H1 (cell line): Measurements from ENCODE around the gene THBS1. TPM values are rescaled to one million over a fixed set of nuclear protein-coding genes. Genes with fewer than 3 reads are reported as not detected.

Source experiments
- ASH2L ChIP-seq: fragments of 200-600, 300-600 bp; sonication (generic); IDR thresholded peaks from one replicate; pipeline ENCODE4 v1.7.1; 2017; ENCODE audit warnings: low read length
- KDM1A ChIP-seq: fragments of 200-600, 300-600 bp; sonication (generic); IDR thresholded peaks from 2 replicates; pipeline ENCODE4 v1.7.1; 2016; ENCODE audit warnings: mild to moderate bottlenecking, low read length, borderline replicate concordance
- RBBP5 ChIP-seq: IDR thresholded peaks from 2 replicates; pipeline ENCODE4 v1.7.1; 2012; ENCODE audit warnings: low read depth, mild to moderate bottlenecking, inconsistent platforms, low read length, moderate library complexity, borderline replicate concordance
- polyA plus RNA-seq, 7 experiments: library from polyadenylated mRNA; depleted of rRNA in 3 of 7; stranded (reverse) in 5 of 7; unstranded in 2 of 7; fragments of >200 nt in 5 of 7; fragments of 200-250 nt in 2 of 7; gene quantifications; 1 replicate in 5 of 7; 2 replicates in 1 of 7; 4 replicates in 1 of 7; pipeline versions ENCODE4 v1.2.1 to v1.2.3, GENCODE V29; 2011 to 2013; ENCODE audit warnings: missing spikeins in 2 of 7, mixed read lengths in 2 of 7
- total RNA-seq: library from RNA; stranded (reverse); fragmentation: NEBNext Ultra II Directional; extraction: Animal tissue kit (Norgen Biotek cat#: 25700); gene quantifications from 2 replicates; pipeline ENCODE4 v1.2.1, GENCODE V29; 2021

THBS1 gene
- total and polyA plus RNA-seq, 2 of the 8 experiments (the other 6 are each of a cell fraction or from before 2014, with no cell fraction given) = 10.3 to 63.3 TPM

- no peak for TF ChIP-seq KDM1A
- TF ChIP-seq RBBP5 = no peak
- no peak for TF ChIP-seq ASH2L
Observed at GRCh38 chr15:39584266-39584659, 3.4 kb downstream of the THBS1 start (continued).
